Activated T-cell treated with anti-CD3 and anti-CD28 coated beads, Interleukin-2, amount 50 U/mL, for 4 hours (primary cell): ENCODE data around the gene CHST3. TPM values are rescaled to one million over a fixed set of nuclear protein-coding genes. Genes with fewer than 3 reads are reported as not detected.
"Not testable (repeated sequence)": the region's sequence is repeated elsewhere in the genome, so short reads cannot be mapped to it uniquely, and the experiment has no call there.

Source experiments
- ATAC-seq, 2 donors: fragments of 200-7000 bp; cut with Tn5 transposase; one replicate each; pipeline ENCODE4 v1.10.0; 2021
- DNase-seq: peaks from one replicate; pipeline ENCODE4 v3.0.0-alpha.2; 2020
- H3K27me3 Mint-ChIP-seq: one replicate; pipeline ENCODE4 v1.8.0; 2021; ENCODE audit warnings: low read depth, mixed read lengths
- H3K36me3 Mint-ChIP-seq: one replicate; pipeline ENCODE4 v1.8.0; 2022; ENCODE audit warnings: mixed read lengths; ENCODE audit not compliant: insufficient read depth
- H3K4me1 Mint-ChIP-seq: one replicate; pipeline ENCODE4 v1.8.0; 2021; ENCODE audit warnings: low read depth, mixed read lengths
- H3K4me3 Mint-ChIP-seq: one replicate; pipeline ENCODE4 v1.8.0; 2021; ENCODE audit warnings: mild to moderate bottlenecking, moderate library complexity, mixed read lengths
- H3K9me3 Mint-ChIP-seq: one replicate; pipeline ENCODE4 v1.8.0; 2021; ENCODE audit warnings: mixed read lengths
- total RNA-seq, 3 donors: library from RNA; stranded (reverse); gene quantifications; one replicate each; pipeline ENCODE4 v1.2.1, GENCODE V29; 2021

The CHST3 gene
- total RNA-seq, 3 donors from 2014 or later = 0.90 to 2.0 (median 1.1) TPM

DNA sequence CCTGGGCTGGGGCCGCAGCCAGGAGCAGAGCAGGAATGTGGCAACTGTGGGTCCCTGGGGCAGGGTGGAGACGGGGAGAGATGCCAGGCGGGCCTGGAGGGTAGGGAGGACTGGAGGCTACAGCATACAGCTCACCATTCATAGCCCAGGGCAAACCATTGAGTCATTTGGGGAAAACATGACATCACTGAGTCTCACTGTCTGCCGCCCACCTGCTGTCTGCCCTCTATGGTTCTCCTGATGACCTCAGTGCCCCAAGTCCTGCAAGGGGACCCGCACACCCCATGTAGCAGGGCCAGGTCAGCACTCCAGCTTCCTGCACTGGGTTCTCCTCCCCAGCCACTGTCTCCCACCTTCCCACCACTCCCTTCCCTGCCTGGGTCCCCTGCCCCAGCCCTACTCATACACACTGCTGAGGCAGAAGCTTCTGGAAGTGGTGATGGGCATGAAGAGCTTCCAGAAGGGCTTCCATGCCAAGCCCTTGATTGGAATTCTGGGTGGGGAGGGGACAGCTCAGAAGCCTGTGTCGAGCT lies 10.4 kb downstream of the CHST3 start:
- DNase-seq (peak; percentile 18), ATAC-seq (peak; percentile 80 to 91)
- Mint-ChIP-seq H3K9me3 (no peaks in the 10 kb centered on the region), H3K4me1 (peaks cover 13% of the 10 kb centered on the region), H3K27me3 (no peaks in the 10 kb centered on the region), H3K36me3 (no peaks in the 10 kb centered on the region), H3K4me3 (no peak overlapping the region)

DNA sequence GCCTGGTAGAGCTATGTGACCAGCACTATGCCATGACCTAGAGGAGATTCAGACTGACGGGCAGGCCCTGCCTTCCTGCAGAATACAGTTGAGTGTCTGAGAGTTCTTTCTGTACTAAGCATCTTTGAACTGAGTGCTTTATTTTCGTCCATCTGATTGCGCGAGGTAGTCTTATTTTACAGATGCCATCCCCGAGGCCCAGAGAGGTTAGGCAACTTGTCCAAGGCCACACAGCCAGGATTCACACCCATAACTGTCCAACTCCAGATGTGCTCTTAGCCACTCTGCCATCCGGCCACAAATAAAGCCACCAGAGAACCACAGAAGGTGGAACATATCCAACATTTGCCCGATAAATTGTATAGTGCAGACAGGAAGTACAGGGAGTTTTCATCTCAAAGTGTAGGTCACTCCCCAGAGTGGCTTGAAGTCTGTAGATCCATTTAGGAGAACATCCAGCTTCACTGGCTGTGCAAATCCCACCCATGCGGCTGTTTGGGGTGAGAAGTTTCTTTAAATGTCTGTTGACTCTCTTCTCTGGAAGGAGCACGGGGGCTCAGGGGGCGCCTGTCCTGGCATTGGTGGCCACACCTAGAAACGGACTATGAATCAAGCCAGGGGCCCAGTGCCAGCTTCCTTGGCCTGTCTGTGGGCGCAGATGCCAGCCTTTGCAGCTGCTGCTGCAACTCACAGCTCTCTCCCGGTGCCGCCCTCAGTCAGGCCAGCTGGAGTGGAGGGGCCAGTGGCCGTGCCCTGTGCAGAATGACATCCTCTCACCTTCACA lies 11.1 kb downstream of the CHST3 start:
- Mint-ChIP-seq H3K4me1 (peaks cover 13% of the 10 kb centered on the region), H3K9me3 (no peaks in the 10 kb centered on the region), H3K27me3 (no peaks in the 10 kb centered on the region), H3K4me3 (no peak overlapping the region), H3K36me3 (no peaks in the 10 kb centered on the region)
- DNase-seq = no peak
- no peak for ATAC-seq

DNA sequence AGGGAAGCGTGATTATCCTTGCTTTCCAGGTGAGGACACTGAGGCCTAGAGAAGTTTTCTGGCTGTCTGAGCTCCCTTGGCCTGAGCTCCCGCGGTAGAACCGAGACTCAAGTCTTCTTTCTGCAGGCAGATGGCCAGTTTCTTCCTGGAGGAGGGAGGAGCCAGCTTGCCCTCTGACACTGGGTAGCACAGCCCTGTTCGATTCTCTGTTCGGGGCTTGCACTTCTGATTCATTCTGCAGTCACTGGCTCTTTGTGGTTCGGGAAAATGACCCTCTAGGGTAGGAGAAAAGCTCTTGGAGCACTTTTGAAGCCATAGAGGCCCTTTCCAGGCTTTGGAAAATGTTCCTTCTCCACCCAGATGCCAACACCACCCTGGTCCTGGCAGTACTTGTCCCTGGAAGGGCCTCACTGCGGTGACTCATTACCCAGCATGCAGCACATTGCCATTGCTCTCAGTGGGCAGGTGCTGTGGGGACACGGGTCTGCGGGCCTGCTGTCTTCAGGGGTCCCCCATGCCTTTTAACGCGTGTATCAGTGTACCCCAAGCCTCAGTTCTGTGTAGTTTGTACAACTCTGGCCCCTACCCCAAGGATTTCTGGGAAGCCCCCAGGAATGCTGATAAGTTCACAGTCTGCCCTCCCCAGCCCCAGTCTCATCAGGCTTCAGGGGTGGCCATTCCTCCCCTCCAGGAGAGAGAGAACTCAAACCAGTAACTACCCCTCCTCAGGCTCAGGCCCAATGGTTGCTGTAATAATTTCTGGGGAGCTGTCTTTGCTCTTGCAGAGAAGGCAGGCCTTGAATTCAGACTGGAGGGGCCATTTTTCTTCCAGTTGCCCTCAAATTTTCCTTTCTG lies 11.9 kb downstream of the CHST3 start:
- H3K4me1 Mint-ChIP-seq = peaks cover 13% of the 10 kb centered on the region
- no peaks in the 10 kb centered on the region for H3K9me3 Mint-ChIP-seq
- no peaks in the 10 kb centered on the region for H3K36me3 Mint-ChIP-seq
- no peak overlapping the region for H3K4me3 Mint-ChIP-seq
- no peak for DNase-seq
- ATAC-seq = no peak
- no peaks in the 10 kb centered on the region for H3K27me3 Mint-ChIP-seq

DNA sequence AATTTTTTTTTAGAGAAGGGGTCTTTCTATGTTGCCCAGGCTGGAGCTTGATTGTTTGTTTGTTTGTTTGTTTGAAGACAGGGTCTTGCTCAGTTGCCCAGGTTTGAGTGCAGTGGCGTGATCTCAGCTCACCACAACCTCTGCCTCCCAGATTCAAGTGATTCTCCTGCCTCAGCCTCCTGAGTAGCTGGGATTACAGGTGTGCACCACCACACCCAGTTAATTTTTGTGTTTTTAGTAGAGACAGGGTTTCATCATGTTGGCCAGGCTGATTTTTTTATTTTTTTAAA lies 13.4 kb downstream of the CHST3 start:
- ATAC-seq, H3K27me3 Mint-ChIP-seq, H3K4me3 Mint-ChIP-seq, H3K36me3 Mint-ChIP-seq, H3K9me3 Mint-ChIP-seq, DNase-seq: not testable (repeated sequence)
- H3K4me1 Mint-ChIP-seq = peaks cover 13% of the 10 kb centered on the region

DNA sequence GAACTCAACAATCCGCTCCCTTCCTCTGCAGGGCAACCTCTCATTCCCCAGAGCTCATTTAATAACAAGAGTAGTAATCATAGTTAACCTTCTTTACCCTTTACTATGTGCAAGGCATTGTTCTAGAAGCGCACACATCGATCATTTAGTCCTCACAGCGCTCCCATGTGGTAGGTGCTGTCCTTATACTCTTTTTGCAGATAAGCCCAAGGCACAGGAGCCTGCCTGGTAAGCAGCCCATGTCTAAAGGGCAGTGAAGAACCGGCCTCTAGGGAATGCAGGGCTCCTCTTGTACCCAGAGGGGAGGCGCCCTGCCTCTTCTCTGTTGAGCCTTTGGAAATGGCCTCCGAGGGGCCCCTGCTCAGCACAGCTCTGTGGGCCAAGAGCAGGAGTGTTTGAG lies 14.3 kb downstream of the CHST3 start:
- Mint-ChIP-seq H3K27me3 (peaks cover 2% of the 10 kb centered on the region), H3K9me3 (no peaks in the 10 kb centered on the region), H3K4me1 (peaks cover 12% of the 10 kb centered on the region), H3K4me3 (no peak overlapping the region), H3K36me3 (no peaks in the 10 kb centered on the region)
- ATAC-seq = no peak
- no peak for DNase-seq

DNA sequence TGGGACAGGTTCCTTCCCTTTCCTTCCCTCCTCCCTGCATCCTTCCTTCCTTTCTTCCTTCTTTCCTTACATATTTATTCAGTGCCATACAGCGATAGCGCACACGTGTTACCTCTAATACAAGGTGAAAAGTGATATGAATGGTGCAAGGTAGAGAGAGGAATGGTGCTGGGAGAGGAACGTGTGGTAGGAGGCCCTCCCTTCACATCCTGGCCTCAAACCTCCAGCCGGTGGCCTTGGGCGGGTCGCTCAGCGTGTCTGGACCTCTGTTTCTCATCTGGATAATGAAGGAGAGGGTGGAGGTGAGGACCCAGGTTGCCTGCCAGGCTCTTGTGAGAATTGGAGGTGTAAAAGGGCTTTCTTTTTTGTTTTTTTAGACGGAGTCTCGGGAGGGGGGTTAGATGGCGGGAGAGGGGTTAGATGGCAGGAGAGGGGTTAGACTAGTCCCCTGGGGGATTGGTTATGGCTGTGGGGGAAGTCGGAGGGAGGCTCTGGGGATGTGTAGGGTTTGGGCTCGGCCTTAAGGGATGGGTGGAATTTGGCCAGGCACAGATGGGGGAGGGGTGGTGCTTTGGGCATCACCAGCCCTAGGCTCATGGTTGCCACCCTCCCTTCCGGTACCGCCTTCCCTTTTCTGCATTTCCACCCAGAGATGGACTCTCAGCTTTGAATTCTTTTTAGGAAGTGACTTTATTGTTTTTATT lies 14.9 kb downstream of the CHST3 start:
- no peak for DNase-seq
- no peaks in the 10 kb centered on the region for H3K36me3 Mint-ChIP-seq
- H3K4me3 Mint-ChIP-seq = no peak overlapping the region
- H3K4me1 Mint-ChIP-seq = peaks cover 5% of the 10 kb centered on the region
- ATAC-seq = no peak
- H3K27me3 Mint-ChIP-seq = peaks cover 2% of the 10 kb centered on the region
- H3K9me3 Mint-ChIP-seq = no peaks in the 10 kb centered on the region

DNA sequence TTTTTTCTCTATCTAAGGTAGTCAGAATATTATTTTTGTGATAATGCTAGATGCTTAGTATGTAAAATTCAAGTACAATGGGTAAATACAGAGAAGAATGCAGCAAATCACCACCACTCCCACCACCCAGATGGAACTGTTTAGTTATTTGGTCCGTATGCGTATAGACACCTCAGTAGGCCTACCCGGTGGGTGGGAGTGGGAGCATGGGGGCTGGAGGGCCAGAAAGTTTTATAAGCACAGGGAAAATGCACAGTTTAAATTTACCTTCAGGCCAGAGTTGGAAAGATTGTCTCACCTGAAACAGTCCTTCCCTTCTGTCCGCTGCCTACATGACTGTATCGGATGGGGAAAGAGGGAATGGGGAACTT lies 15.5 kb downstream of the CHST3 start:
- no peak overlapping the region for H3K4me3 Mint-ChIP-seq

DNA sequence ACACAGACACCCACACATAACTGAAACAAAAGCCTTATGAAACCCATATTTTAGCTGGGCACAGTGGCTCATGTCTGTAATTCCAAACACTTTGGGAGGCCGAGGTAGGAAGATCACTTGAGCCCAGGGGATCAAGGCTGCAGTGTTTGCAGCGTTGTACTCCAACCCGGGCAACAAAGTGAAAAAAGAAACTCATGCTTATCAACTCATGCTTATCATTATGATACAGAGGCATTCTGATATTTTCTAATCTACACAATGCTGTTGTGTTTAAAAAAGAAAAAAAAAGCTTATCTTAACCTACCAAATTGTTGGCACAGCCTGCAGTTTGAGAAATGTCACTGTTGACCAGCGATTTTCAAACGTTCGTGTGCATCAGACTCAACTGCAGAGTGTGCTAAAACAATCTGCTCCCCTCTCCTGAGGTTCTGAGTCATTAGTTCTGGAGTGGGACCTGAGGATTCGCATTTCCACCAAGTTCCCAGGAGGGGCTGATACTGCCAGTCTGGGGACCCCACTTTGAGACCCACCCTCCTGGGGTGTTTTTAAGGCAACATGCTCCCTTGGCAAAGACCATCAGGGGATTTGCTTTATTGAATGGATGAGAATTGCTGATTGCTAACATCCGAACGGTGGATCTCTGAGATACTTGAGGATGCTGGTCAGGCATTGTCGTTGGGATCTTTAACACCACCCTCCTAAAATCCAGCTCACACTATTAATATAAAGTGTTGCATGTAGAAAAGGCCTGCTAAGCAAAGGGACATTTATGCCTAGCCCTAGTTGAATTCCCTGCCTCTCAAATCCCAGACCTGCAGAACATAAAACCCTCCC lies 16.2 kb downstream of the CHST3 start:
- no peak for DNase-seq
- H3K4me3 Mint-ChIP-seq = no peak overlapping the region
- peaks cover 5% of the 10 kb centered on the region for H3K4me1 Mint-ChIP-seq
- H3K9me3 Mint-ChIP-seq = no peaks in the 10 kb centered on the region
- peaks cover 2% of the 10 kb centered on the region for H3K27me3 Mint-ChIP-seq
- no peak for ATAC-seq
- H3K36me3 Mint-ChIP-seq = no peaks in the 10 kb centered on the region

More for the DNA sequence above, 15.5 kb downstream of the CHST3 start:
- H3K27me3 Mint-ChIP-seq = peaks cover 2% of the 10 kb centered on the region
- no peaks in the 10 kb centered on the region for H3K9me3 Mint-ChIP-seq
- H3K36me3 Mint-ChIP-seq = no peaks in the 10 kb centered on the region
- peaks cover 3% of the 10 kb centered on the region for H3K4me1 Mint-ChIP-seq
- ATAC-seq (no peak), DNase-seq (no peak)

DNA sequence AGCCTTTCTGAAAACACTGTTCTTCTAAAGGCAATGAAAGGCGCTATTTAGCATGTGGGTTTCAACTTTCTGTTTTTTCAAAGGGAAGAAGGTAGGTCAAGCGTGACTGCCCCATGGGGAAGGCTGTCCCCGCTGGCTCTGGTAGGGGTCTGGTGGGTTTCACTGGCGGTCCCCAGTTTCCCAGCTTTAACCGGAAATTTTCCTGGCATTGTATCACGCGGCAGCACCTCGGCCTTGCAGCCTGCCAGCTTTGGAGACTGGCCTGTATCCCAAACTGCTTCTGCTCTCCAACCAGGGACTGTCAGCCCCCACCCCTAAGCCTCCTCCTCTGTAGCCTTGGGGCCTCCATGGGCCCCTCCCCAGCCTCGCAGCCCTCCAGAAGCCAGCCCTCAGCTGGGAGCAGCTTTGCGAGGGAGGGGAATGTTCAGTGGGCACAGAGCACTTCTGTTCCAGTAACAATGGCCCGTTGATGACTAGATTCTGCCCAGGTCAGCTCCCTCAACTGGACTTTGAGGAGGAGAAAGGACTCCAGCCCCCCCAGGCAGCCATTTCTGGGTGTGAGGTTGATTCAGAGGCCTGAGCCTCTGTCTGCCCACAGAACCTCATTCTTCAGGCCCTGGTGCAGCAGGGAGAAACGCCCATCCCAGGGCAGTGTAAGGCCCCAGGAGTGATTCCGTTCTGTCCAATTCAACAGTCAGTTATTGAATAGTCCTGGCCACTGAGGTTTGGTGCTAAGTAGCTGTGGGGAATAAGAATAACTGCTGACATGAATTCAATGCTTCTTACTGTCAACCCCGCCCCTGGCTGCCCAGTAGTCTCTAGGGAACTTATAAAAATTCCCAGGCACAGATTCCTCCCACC lies 17.1 kb downstream of the CHST3 start:
- DNase-seq (no peak), ATAC-seq (no peak)
- no peaks in the 10 kb centered on the region for H3K9me3 Mint-ChIP-seq
- H3K4me3 Mint-ChIP-seq = no peak overlapping the region
- H3K4me1 Mint-ChIP-seq = peaks cover 9% of the 10 kb centered on the region
- H3K36me3 Mint-ChIP-seq = no peaks in the 10 kb centered on the region
- peaks cover 2% of the 10 kb centered on the region for H3K27me3 Mint-ChIP-seq

DNA sequence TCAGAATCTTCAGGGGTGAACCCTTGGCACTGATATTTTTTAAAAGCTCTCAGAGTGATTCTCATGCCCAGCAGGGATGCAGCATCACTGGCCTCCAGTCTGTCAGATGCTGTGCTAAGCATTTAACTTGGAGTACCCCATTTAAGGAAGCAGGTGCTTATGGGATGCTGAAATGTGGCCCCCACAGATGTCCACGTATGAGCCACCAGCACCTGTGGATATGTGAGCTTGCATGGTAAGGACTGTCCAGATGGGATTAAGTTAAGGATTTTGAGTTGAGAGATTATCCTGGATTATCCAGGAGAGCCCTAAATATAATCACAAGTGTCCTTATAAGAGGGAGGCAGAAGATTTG lies 17.7 kb downstream of the CHST3 start:
- H3K9me3 Mint-ChIP-seq = no peaks in the 10 kb centered on the region
- no peak overlapping the region for H3K4me3 Mint-ChIP-seq
- H3K27me3 Mint-ChIP-seq = peaks cover 2% of the 10 kb centered on the region
- peaks cover 9% of the 10 kb centered on the region for H3K4me1 Mint-ChIP-seq
- H3K36me3 Mint-ChIP-seq = no peaks in the 10 kb centered on the region
- DNase-seq = no peak
- no peak for ATAC-seq

DNA sequence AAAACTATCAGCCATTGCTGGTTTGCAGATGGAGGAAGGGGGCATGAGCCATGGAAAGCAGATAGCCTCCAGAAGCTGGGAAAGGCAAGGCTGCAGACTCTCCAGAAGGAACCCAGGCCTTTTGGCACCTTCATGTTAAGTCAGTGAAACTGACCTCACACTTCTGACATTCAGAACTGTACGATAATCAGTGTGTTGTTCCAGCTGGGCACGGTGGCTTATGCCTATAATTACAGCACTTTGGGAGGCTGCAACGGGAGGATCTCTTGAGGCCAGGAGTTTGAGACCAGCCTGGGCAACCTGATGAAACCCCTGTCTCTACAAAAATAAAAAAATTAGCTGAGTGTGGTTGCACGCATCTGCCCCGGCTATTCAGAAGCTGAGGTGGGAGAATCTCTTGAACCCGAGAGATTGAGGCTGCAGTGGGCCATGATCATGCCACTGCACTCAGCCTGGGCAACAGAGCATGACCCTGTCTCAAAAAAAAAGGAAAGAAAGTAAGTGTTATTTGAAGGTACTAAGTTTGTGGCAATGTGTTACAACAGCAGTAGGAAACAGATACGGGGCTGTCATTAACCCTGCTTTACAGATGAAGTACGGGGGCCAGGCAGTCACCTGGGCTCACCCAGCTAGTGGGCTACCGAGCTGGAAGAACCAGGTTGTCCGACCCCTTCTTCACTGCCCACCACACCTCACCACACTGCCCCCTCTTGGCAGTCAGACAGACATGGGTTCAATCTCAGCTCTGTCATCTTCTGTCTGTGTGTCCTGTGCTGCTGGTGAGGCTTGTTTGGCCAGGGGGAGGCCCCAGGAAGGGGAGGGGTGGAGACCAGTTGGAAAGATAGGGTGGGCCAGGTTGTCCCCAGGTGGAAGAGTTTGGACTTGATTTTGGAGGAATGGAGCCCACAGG lies 18.3 kb downstream of the CHST3 start:
- ATAC-seq (no peak), DNase-seq (no peak)
- no peak overlapping the region for H3K4me3 Mint-ChIP-seq
- peaks cover 2% of the 10 kb centered on the region for H3K27me3 Mint-ChIP-seq
- H3K9me3 Mint-ChIP-seq = no peaks in the 10 kb centered on the region
- H3K4me1 Mint-ChIP-seq = peaks cover 9% of the 10 kb centered on the region
- H3K36me3 Mint-ChIP-seq = no peaks in the 10 kb centered on the region

DNA sequence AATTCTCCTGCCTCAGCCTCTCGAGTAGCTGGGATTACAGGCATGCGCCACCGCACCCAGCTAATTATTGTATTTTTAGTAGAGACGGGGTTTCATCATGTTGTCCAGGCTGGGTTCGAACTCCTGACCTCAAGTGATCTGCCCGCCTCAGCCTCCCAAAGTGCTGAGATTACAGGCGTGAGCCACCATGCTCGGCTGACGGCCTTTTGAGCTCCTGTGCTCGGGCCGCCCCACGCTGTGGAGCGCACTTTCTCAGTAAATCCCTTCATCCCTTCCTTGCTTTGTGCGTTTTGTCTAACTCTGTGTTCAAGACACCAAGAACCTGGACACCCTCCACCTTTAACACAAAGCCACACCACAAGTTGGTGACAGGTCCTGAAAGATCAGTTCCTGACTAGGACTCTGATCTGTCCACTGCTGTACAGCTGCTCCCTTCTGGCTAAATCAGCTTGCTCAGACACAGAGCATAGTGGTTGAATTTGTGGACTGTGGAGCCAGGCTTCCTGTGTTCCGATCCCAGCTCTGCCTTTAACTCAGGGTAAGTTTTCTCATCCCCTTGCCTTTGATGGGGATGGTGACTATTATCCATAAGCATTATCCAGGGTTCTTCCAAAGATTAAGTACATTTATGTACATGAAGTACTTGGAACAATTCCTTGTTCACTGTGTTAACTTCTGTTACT lies 20.1 kb downstream of the CHST3 start:
- Mint-ChIP-seq H3K4me3 (no peak overlapping the region), H3K27me3 (peaks cover 2% of the 10 kb centered on the region), H3K4me1 (peaks cover 9% of the 10 kb centered on the region), H3K36me3 (no peaks in the 10 kb centered on the region), H3K9me3 (no peaks in the 10 kb centered on the region)
- DNase-seq = no peak
- no peak for ATAC-seq
